Caco-2 (cell line): ENCODE measurements around the gene TP63. TPM values are rescaled to one million over a fixed set of nuclear protein-coding genes. Genes with fewer than 3 reads are reported as not detected.
"Not testable (repeated sequence)": the region's sequence is repeated elsewhere in the genome, so short reads cannot be mapped to it uniquely, and the experiment has no call there.

Source experiments
- BruUV-seq: library from RNA; stranded (reverse); fragments of 400-500 nt; replicated peaks from 2 replicates; lab custom pipeline; 2021; lab: Mats Ljungman, UMichigan
- CTCF ChIA-PET: fragments of 300-600 bp; sonication (Branson Sonifier 250); formaldehyde crosslinking; loops from one replicate; lab custom pipeline; 2022; ENCODE audit warnings: antibody characterized with exemption; lab: Charles Lee
- POLR2A ChIA-PET: fragments of 300-600 bp; sonication (Branson Sonifier 250); formaldehyde crosslinking; loops from one replicate; lab custom pipeline; 2022; ENCODE audit warnings: antibody characterized with exemption; lab: Charles Lee
- DNase-seq, 2 experiments: peaks; one replicate each; pipeline versions ENCODE4 v3.0.0 to v3.0.0-alpha.2; 2020 to 2022
- H3K27me3 ChIP-seq: replicated peaks from 2 replicates; pipeline ENCODE4 v1.6.0; 2011; ENCODE audit warnings: low read length; ENCODE audit not compliant: control insufficient read depth, insufficient read depth
- H3K36me3 ChIP-seq: 2 replicates; pipeline ENCODE4 v1.5.1; 2011; ENCODE audit warnings: low read length; ENCODE audit not compliant: control insufficient read depth, insufficient read depth
- H3K4me1 ChIP-seq: fragments of 250-450 bp; sonication (Bioruptor Pico); 2 replicates; pipeline ENCODE4 v1.5.1; 2020; ENCODE audit warnings: mild to moderate bottlenecking
- H3K4me3 ChIP-seq: 2 replicates; pipeline ENCODE4 v1.5.1; 2011; ENCODE audit warnings: low read depth, mild to moderate bottlenecking, control low read depth, low read length
- H3K9me3 ChIP-seq: fragments of 250-450 bp; sonication (Bioruptor Pico); 2 replicates; pipeline ENCODE4 v1.5.1; 2020; ENCODE audit warnings: mild to moderate bottlenecking, moderate library complexity
- H3K27ac Mint-ChIP-seq: one replicate; pipeline ENCODE4 v1.8.0; 2022; ENCODE audit warnings: mixed read lengths; ENCODE audit not compliant: unreplicated experiment
- H3K27me3 Mint-ChIP-seq: one replicate; pipeline ENCODE4 v1.8.0; 2022; ENCODE audit warnings: mixed read lengths; ENCODE audit not compliant: insufficient read depth, unreplicated experiment
- H3K36me3 Mint-ChIP-seq: one replicate; pipeline ENCODE4 v1.8.0; 2022; ENCODE audit warnings: mild to moderate bottlenecking, mixed read lengths; ENCODE audit not compliant: insufficient read depth, unreplicated experiment
- H3K4me1 Mint-ChIP-seq: one replicate; pipeline ENCODE4 v1.8.0; 2022; ENCODE audit warnings: low read depth, mixed read lengths; ENCODE audit not compliant: unreplicated experiment
- H3K4me3 Mint-ChIP-seq: one replicate; pipeline ENCODE4 v1.8.0; 2022; ENCODE audit warnings: mild to moderate bottlenecking, moderate library complexity, mixed read lengths; ENCODE audit not compliant: unreplicated experiment
- H3K9me3 Mint-ChIP-seq: one replicate; pipeline ENCODE4 v1.8.0; 2022; ENCODE audit warnings: mixed read lengths; ENCODE audit not compliant: unreplicated experiment
- CTCF ChIP-seq, 2 experiments: fragments of 200-600 bp in 1 of 2; IDR thresholded peaks; 1 replicate in 1 of 2; 2 replicates in 1 of 2; pipeline versions ENCODE4 v1.5.1 to v1.8.0; 2011 to 2022; ENCODE audit warnings: antibody characterized with exemption in 1 of 2, control low read depth in 1 of 2, inconsistent platforms in 1 of 2, low read depth in 1 of 2, low read length in 1 of 2, mild to moderate bottlenecking in 1 of 2, moderate library complexity in 1 of 2; ENCODE audit not compliant: insufficient read depth in 1 of 2, severe bottlenecking in 1 of 2, unreplicated experiment in 1 of 2
- intact Hi-C: fragments of 100-400 bp; cut with micrococcal nuclease; formaldehyde crosslinking; loops from one replicate; pipeline ENCODE4 v1.10.0; 2022; ENCODE audit not compliant: unreplicated experiment
- total RNA-seq: library from RNA; stranded (reverse); gene quantifications from 2 replicates; pipeline ENCODE4 v1.2.3, GENCODE V29; 2022

TP63 gene
- total RNA-seq, 1 experiment from 2014 or later, result 1.2 TPM

- Mint-ChIP-seq H3K27me3 (no peaks in the 10 kb centered on the region), H3K4me1 (no peaks in the 10 kb centered on the region), H3K36me3 (no peaks in the 10 kb centered on the region), H3K9me3 (no peaks in the 10 kb centered on the region), H3K27ac (no peak overlapping the region), H3K4me3 (no peak overlapping the region)
- CTCF ChIA-PET, result no interaction called here
- DNase-seq, result no peak
- TF ChIP-seq CTCF (IDR thresholded peaks at IDR 0.05; ENCODE audit: insufficient read depth in 1 of 2, low read depth in 1 of 2, low read length in 1 of 2, severe bottlenecking in 1 of 2, unreplicated experiment in 1 of 2), result no peak
- BruUV-seq, result no TSS peak
- no peaks in the 10 kb centered on the region for H3K36me3 ChIP-seq
- POLR2A ChIA-PET, result no interaction called here
- no peak overlapping the region for H3K4me3 ChIP-seq
- H3K27me3 ChIP-seq, result no peaks in the 10 kb centered on the region
- H3K9me3 ChIP-seq, result no peaks in the 10 kb centered on the region
- no peaks in the 10 kb centered on the region for H3K4me1 ChIP-seq
- intact Hi-C loops, result no loop called here
These were observed 37.6 kb upstream of the TP63 start for GRCh38 chr3:189593581-189593980.

GRCh38 chr3:189596078-189596979, 34.9 kb upstream of the TP63 start:
- H3K4me3 Mint-ChIP-seq, H3K4me1 ChIP-seq, intact Hi-C loops, H3K36me3 Mint-ChIP-seq, H3K9me3 Mint-ChIP-seq, CTCF ChIA-PET, H3K36me3 ChIP-seq, H3K27me3 Mint-ChIP-seq, BruUV-seq, DNase-seq, H3K27me3 ChIP-seq, H3K27ac Mint-ChIP-seq, H3K4me3 ChIP-seq, H3K4me1 Mint-ChIP-seq, POLR2A ChIA-PET, H3K9me3 ChIP-seq: not testable (repeated sequence)

GRCh38 chr3:189597918-189598317, 33.3 kb upstream of the TP63 start:
- Mint-ChIP-seq H3K9me3 (no peaks in the 10 kb centered on the region), H3K36me3 (no peaks in the 10 kb centered on the region), H3K4me3 (no peak overlapping the region), H3K27ac (no peak overlapping the region), H3K4me1 (no peaks in the 10 kb centered on the region), H3K27me3 (no peaks in the 10 kb centered on the region)
- Histone ChIP-seq H3K4me1 (no peaks in the 10 kb centered on the region), H3K9me3 (no peaks in the 10 kb centered on the region), H3K27me3 (no peaks in the 10 kb centered on the region), H3K36me3 (no peaks in the 10 kb centered on the region), H3K4me3 (no peak overlapping the region)
- ChIA-PET POLR2A (no interaction called here), CTCF (no interaction called here)
- intact Hi-C loops, result no loop called here
- TF ChIP-seq CTCF (IDR thresholded peaks at IDR 0.05; ENCODE audit: insufficient read depth in 1 of 2, low read depth in 1 of 2, low read length in 1 of 2, severe bottlenecking in 1 of 2, unreplicated experiment in 1 of 2), result no peak
- DNase-seq, result no peak
- no TSS peak for BruUV-seq
